ENCODE data around the gene GCSAM. TPM values are rescaled to one million over a fixed set of nuclear protein-coding genes. Genes with fewer than 3 reads are reported as not detected.

GCSAM gene
- total RNA-seq, 2 donors from 2014 or later = 1.4 TPM; not detected in 1

DNA sequence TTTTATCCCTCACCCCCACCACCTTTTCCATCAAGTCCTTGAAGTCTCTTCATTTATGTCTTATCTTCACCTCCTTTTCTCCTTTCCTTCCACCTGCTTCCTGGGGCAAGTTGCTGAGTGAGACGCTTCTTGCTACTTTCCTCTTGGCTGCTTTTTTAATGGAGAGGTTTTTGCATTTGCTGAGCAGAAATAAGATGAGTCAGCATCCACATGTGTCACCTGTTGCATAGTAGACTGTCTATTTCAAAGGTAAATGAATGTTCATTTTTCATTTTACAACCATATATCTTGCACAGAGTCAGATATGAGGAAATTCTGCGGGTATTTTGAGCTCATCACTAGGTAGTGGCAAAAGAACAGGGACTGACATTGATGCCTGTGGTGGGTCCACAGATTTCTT is 28.3 kb downstream of the GCSAM start:
- TF ChIP-seq POLR2A (IDR thresholded peaks at IDR 0.05) (no peak), POLR2AphosphoS5 (IDR thresholded peaks at IDR 0.05) (no peak)
- no peak for DNase-seq (ENCODE audit: low spot score)
- Histone ChIP-seq H3K27me3 (replicated peaks; ENCODE audit: insufficient read depth) (no peaks in the 10 kb centered on the region), H3K4me1 (replicated peaks) (no peaks in the 10 kb centered on the region), H3K27ac (no peak overlapping the region), H3K9me3 (no peaks in the 10 kb centered on the region), H3K36me3 (no peaks in the 10 kb centered on the region), H3K4me3 (no peak overlapping the region)
- intact Hi-C loops (cut with DNase I) = no loop called here
- 88% methylated on average over 2 of the region's 2 CpGs for WGBS

DNA sequence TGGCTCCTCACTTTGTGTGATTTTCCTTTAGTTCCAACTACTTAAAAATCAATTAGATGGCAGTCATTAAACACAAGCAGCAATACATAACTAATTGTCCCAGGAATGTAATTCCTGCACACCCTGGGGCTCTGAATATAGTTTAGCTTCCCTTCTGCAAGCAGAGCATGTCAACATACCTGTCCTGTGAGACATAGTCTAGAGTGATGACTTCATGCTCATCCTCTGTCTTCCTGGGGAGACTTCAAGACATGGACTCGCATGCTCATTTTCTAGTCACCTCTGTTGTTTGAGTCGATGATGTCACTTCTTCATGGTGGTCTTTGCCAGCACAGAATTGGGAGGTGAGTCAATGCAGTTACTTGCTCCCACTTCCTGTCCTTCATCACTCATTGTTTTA is 31.1 kb downstream of the GCSAM start:
- H3K27me3 ChIP-seq (replicated peaks; ENCODE audit: insufficient read depth) = no peaks in the 10 kb centered on the region
- 70% methylated on average over 2 of the region's 2 CpGs for WGBS
- no peak for DNase-seq (ENCODE audit: low spot score)
- no peaks in the 10 kb centered on the region for H3K36me3 ChIP-seq
- intact Hi-C loops (cut with DNase I) = no loop called here
- H3K4me3 ChIP-seq = no peak overlapping the region
- no peaks in the 10 kb centered on the region for H3K4me1 ChIP-seq (replicated peaks)
- no peaks in the 10 kb centered on the region for H3K9me3 ChIP-seq
- no peak overlapping the region for H3K27ac ChIP-seq
- no peak for TF ChIP-seq POLR2AphosphoS5 (IDR thresholded peaks at IDR 0.05)
- TF ChIP-seq, protein P1, sequence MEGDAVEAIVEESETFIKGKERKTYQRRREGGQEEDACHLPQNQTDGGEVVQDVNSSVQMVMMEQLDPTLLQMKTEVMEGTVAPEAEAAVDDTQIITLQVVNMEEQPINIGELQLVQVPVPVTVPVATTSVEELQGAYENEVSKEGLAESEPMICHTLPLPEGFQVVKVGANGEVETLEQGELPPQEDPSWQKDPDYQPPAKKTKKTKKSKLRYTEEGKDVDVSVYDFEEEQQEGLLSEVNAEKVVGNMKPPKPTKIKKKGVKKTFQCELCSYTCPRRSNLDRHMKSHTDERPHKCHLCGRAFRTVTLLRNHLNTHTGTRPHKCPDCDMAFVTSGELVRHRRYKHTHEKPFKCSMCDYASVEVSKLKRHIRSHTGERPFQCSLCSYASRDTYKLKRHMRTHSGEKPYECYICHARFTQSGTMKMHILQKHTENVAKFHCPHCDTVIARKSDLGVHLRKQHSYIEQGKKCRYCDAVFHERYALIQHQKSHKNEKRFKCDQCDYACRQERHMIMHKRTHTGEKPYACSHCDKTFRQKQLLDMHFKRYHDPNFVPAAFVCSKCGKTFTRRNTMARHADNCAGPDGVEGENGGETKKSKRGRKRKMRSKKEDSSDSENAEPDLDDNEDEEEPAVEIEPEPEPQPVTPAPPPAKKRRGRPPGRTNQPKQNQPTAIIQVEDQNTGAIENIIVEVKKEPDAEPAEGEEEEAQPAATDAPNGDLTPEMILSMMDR (IDR thresholded peaks at IDR 0.05) = no peak
- no peak for TF ChIP-seq POLR2A (IDR thresholded peaks at IDR 0.05)

DNA sequence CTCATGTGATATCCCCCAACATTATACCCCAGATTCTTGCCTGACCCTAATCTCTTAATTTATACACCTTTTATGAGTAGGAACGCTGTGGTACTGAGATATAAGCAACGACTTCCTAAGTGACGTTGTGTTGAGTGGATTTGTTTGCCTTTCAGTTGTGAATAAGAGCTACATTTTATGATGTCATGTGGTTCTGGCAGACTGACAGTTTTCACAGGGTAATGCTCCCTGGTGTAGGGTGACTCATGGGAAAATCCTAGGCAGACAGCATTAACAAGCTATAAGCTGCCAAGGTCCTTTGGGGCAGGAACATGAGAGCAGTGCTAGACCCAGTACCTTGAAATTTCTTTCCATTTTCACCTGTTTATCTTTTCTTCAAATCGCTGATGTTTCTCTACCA is 35.7 kb downstream of the GCSAM start:
- H3K4me1 ChIP-seq (replicated peaks) = no peaks in the 10 kb centered on the region
- intact Hi-C loops (cut with DNase I) = no loop called here
- no peak overlapping the region for H3K4me3 ChIP-seq
- 21% methylated on average over 4 of the region's 4 CpGs for WGBS
- TF ChIP-seq POLR2A (IDR thresholded peaks at IDR 0.05) (no peak), POLR2AphosphoS5 (IDR thresholded peaks at IDR 0.05) (peak; percentile 86)
- TF ChIP-seq, protein P1 (IDR thresholded peaks at IDR 0.05) = no peak
- H3K27me3 ChIP-seq (replicated peaks; ENCODE audit: insufficient read depth) = no peaks in the 10 kb centered on the region
- peak; percentile 87 for DNase-seq (ENCODE audit: low spot score)
- H3K9me3 ChIP-seq = no peaks in the 10 kb centered on the region
- no peak overlapping the region for H3K27ac ChIP-seq
- no peaks in the 10 kb centered on the region for H3K36me3 ChIP-seq

DNA sequence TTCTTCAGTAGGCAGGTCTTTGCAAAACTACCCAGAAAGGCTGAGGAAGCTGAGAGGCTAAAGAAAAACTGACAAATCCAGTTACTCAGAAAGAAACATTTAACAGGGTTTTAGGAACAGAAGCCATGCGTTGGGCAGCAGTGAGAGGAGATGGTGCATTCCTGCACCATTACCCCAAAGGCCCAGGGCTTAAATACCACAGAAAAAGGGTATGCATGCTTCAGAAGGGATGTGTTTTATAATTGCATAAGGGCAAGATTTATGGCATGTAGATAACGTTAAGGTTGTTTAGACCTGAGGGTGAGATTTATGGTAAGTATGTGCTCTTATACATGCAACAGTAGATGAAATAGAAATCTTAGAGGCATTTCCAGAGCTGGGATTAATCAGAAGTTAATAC is 36.9 kb downstream of the GCSAM start:
- DNase-seq (ENCODE audit: low spot score) = no peak
- intact Hi-C loops (cut with DNase I) = no loop called here
- no peaks in the 10 kb centered on the region for H3K27me3 ChIP-seq (replicated peaks; ENCODE audit: insufficient read depth)
- no peaks in the 10 kb centered on the region for H3K36me3 ChIP-seq
- H3K9me3 ChIP-seq = no peaks in the 10 kb centered on the region
- H3K27ac ChIP-seq = no peak overlapping the region
- H3K4me3 ChIP-seq = no peak overlapping the region
- H3K4me1 ChIP-seq (replicated peaks) = no peaks in the 10 kb centered on the region
- WGBS = 60% methylated on average over 2 of the region's 2 CpGs
- TF ChIP-seq POLR2AphosphoS5 (IDR thresholded peaks at IDR 0.05) (no peak), POLR2A (IDR thresholded peaks at IDR 0.05) (no peak)
- TF ChIP-seq, protein P1 (IDR thresholded peaks at IDR 0.05) = no peak

DNA sequence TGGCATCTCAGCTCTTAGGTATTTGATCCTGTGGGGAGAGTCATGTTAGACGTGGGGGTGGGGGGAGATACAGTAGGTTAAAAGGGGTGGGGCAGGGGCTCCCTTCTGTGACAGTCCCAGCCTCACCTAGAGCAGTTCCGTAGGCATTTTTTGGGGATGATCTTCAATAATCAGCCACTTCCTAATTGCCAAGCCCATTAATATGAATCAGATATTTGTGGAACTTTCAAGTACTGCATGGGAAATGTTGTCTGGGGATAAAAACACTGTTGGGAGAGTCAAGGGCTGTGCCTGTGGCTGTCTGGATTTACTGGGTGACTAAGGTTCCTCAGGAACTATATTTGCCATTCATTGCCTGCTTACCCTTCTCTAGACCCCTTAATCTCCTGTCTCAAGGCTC is 37.3 kb downstream of the GCSAM start:
- TF ChIP-seq, protein P1 (IDR thresholded peaks at IDR 0.05) = no peak
- no peak for TF ChIP-seq POLR2AphosphoS5 (IDR thresholded peaks at IDR 0.05)
- no peak for TF ChIP-seq POLR2A (IDR thresholded peaks at IDR 0.05)
- intact Hi-C loops (cut with DNase I) = no loop called here

More for the DNA sequence above, 37.3 kb downstream of the GCSAM start:
- DNase-seq (ENCODE audit: low spot score) = no peak
- Histone ChIP-seq H3K4me3 (no peak overlapping the region), H3K27me3 (replicated peaks; ENCODE audit: insufficient read depth) (no peaks in the 10 kb centered on the region), H3K9me3 (no peaks in the 10 kb centered on the region), H3K27ac (no peak overlapping the region), H3K4me1 (replicated peaks) (no peaks in the 10 kb centered on the region), H3K36me3 (no peaks in the 10 kb centered on the region)
- WGBS = 22% methylated on average over 2 of the region's 2 CpGs
